ENCODE results near the gene GINS2.

Gene GINS2

GRCh38 chr16:85688586-85689284 is at the start of gene GINS2:
Gene GINS2 (minus strand): TSS chr16:85688954. CDS start chr16:85688898, 56 bp downstream.
- peak; percentile 77 for DNase-seq (ENCODE audit: low read depth)

- no peak for DNase-seq (ENCODE audit: low read depth)
Observed at GRCh38 chr16:85736921-85737320, 48.2 kb upstream of the GINS2 start.

GRCh38 chr16:85735946-85736345 is 47.2 kb upstream of the GINS2 start:
- DNase-seq (ENCODE audit: low read depth): no peak

- DNase-seq (ENCODE audit: low read depth): no peak
Observed at GRCh38 chr16:85735225-85735635, 46.5 kb upstream of the GINS2 start.

- DNase-seq (ENCODE audit: low read depth): no peak
Observed at GRCh38 chr16:85734311-85735017, 45.7 kb upstream of the GINS2 start.

GRCh38 chr16:85733839-85734170 is 45.1 kb upstream of the GINS2 start:
- DNase-seq (ENCODE audit: low read depth): no peak

- DNase-seq (ENCODE audit: low read depth): no peak
Observed at GRCh38 chr16:85733155-85733838, 44.5 kb upstream of the GINS2 start.

GRCh38 chr16:85731179-85731578 is 42.4 kb upstream of the GINS2 start:
- DNase-seq (ENCODE audit: low read depth): no peak

- no peak for DNase-seq (ENCODE audit: low read depth)
Observed at GRCh38 chr16:85730186-85730465, 41.4 kb upstream of the GINS2 start.

- no peak for DNase-seq (ENCODE audit: low read depth)
Observed at GRCh38 chr16:85729452-85730185, 40.9 kb upstream of the GINS2 start.

- no peak for DNase-seq (ENCODE audit: low read depth)
Observed at GRCh38 chr16:85728879-85729278, 40.1 kb upstream of the GINS2 start.

- DNase-seq (ENCODE audit: low read depth): no peak
Observed at GRCh38 chr16:85724936-85725335, 36.2 kb upstream of the GINS2 start.

- DNase-seq (ENCODE audit: low read depth): no peak
Observed at GRCh38 chr16:85724126-85724879, 35.5 kb upstream of the GINS2 start.

GRCh38 chr16:85722128-85722893 is 33.6 kb upstream of the GINS2 start:
- DNase-seq (ENCODE audit: low read depth): no peak

- no peak for DNase-seq (ENCODE audit: low read depth)
Observed at GRCh38 chr16:85720302-85720637, 31.5 kb upstream of the GINS2 start.

- DNase-seq (ENCODE audit: low read depth): no peak
Observed at GRCh38 chr16:85719605-85720301, 31.0 kb upstream of the GINS2 start.

GRCh38 chr16:85718682-85719081 is 29.9 kb upstream of the GINS2 start:
- DNase-seq (ENCODE audit: low read depth): no peak

GRCh38 chr16:85718153-85718477 is 29.4 kb upstream of the GINS2 start:
- no peak for DNase-seq (ENCODE audit: low read depth)

- DNase-seq (ENCODE audit: low read depth): peak; percentile 21
Observed at GRCh38 chr16:85717393-85718152, 28.8 kb upstream of the GINS2 start.

GRCh38 chr16:85716680-85717038 is 27.9 kb upstream of the GINS2 start:
- no peak for DNase-seq (ENCODE audit: low read depth)
